Activated CD4-positive, alpha-beta T cell treated with anti-CD3 and anti-CD28 coated beads, Interleukin-2, amount 10 ng/mL, durations not matched to agents 7 days and 5 days (primary cell): ENCODE measurements around the gene MXD4. TPM values are rescaled to one million over a fixed set of nuclear protein-coding genes. Genes with fewer than 3 reads are reported as not detected.

Source experiments
- CTCF ChIA-PET: fragments of 350-600 bp; sonication (Branson Sonifier 250); formaldehyde crosslinking; loops from one replicate; lab custom pipeline; 2021; ENCODE audit warnings: antibody characterized with exemption; lab: Charles Lee
- POLR2A ChIA-PET: fragments of 350-600 bp; sonication (Branson Sonifier 250); formaldehyde crosslinking; loops from one replicate; lab custom pipeline; 2021; ENCODE audit warnings: antibody characterized with exemption; lab: Charles Lee
- DNase-seq: peaks from one replicate; pipeline ENCODE4 v3.0.0-alpha.2; 2020
- H3K27ac Mint-ChIP-seq: one replicate; pipeline ENCODE4 v1.8.0; 2021; ENCODE audit warnings: mild to moderate bottlenecking, moderate library complexity, mixed read lengths
- H3K27me3 Mint-ChIP-seq: one replicate; pipeline ENCODE4 v1.8.0; 2021; ENCODE audit warnings: mixed read lengths
- H3K36me3 Mint-ChIP-seq: one replicate; pipeline ENCODE4 v1.8.0; 2021; ENCODE audit warnings: low read depth, mixed read lengths
- H3K4me1 Mint-ChIP-seq: one replicate; pipeline ENCODE4 v1.8.0; 2021; ENCODE audit warnings: mixed read lengths
- H3K4me3 Mint-ChIP-seq: one replicate; pipeline ENCODE4 v1.8.0; 2021; ENCODE audit warnings: mild to moderate bottlenecking, moderate library complexity, mixed read lengths
- H3K9me3 Mint-ChIP-seq: one replicate; pipeline ENCODE4 v1.8.0; 2021; ENCODE audit warnings: mixed read lengths
- total RNA-seq, 2 experiments: library from RNA; stranded (reverse); gene quantifications; one replicate each; pipeline ENCODE4 v1.2.3, GENCODE V29; 2021

MXD4 gene
- total RNA-seq, 2 experiments from 2014 or later = 22.8 to 24.6 TPM

- H3K36me3 Mint-ChIP-seq = no peaks in the 10 kb centered on the region
- CTCF ChIA-PET = interaction anchor here (0.8 kb wide), 1 partner anchor 57 kb away, joined by 3 read pairs; no protein-coding TSS in a partner anchor
- DNase-seq = no peak
Measured at GRCh38 chr4:2247128-2248043, 14.5 kb downstream of the MXD4 start.

GRCh38 chr4:2246384-2247127 lies 15.4 kb downstream of the MXD4 start:
- Mint-ChIP-seq H3K36me3 (no peaks in the 10 kb centered on the region), H3K27me3 (no peaks in the 10 kb centered on the region), H3K4me3 (no peak overlapping the region), H3K9me3 (no peaks in the 10 kb centered on the region), H3K27ac (no peak overlapping the region), H3K4me1 (peaks cover 22% of the 10 kb centered on the region)
- CTCF ChIA-PET = interaction anchor here (1.0 to 1.1 kb wide), 2 partner anchors 9 to 11 kb away, joined by 3 to 5 read pairs; no protein-coding TSS in a partner anchor
- POLR2A ChIA-PET = no interaction called here
- DNase-seq = no peak

More at GRCh38 chr4:2247128-2248043, 14.5 kb downstream of the MXD4 start:
- H3K27ac Mint-ChIP-seq = no peak overlapping the region
- POLR2A ChIA-PET = no interaction called here
- no peaks in the 10 kb centered on the region for H3K9me3 Mint-ChIP-seq
- no peak overlapping the region for H3K4me3 Mint-ChIP-seq
- H3K27me3 Mint-ChIP-seq = no peaks in the 10 kb centered on the region
- peaks cover 19% of the 10 kb centered on the region for H3K4me1 Mint-ChIP-seq

- no peaks in the 10 kb centered on the region for H3K9me3 Mint-ChIP-seq
- H3K27me3 Mint-ChIP-seq = no peaks in the 10 kb centered on the region
- POLR2A ChIA-PET = no interaction called here
- DNase-seq = no peak
- peaks cover 24% of the 10 kb centered on the region for H3K4me1 Mint-ChIP-seq
- no peak overlapping the region for H3K4me3 Mint-ChIP-seq
- CTCF ChIA-PET = interaction anchor here (1.0 to 1.1 kb wide), 2 partner anchors 10 to 12 kb away, joined by 3 to 5 read pairs; no protein-coding TSS in a partner anchor
- H3K27ac Mint-ChIP-seq = peak overlapping the region; percentile 34
- peaks cover 2% of the 10 kb centered on the region for H3K36me3 Mint-ChIP-seq
Measured at GRCh38 chr4:2245787-2246275, 16.1 kb downstream of the MXD4 start.

- Mint-ChIP-seq H3K9me3 (no peaks in the 10 kb centered on the region), H3K27me3 (no peaks in the 10 kb centered on the region), H3K27ac (peak overlapping the region; percentile 34), H3K4me3 (no peak overlapping the region), H3K36me3 (peaks cover 8% of the 10 kb centered on the region), H3K4me1 (peaks cover 30% of the 10 kb centered on the region)
- POLR2A ChIA-PET = no interaction called here
- no peak for DNase-seq
- CTCF ChIA-PET = interaction anchor here (1.1 to 1.5 kb wide), 2 partner anchors 199 to 224 kb away, joined by 3 to 4 read pairs; partner anchors contain the start of gene RNF4
Measured at GRCh38 chr4:2245057-2245786, 16.7 kb downstream of the MXD4 start.

- ChIA-PET CTCF (interaction anchor here (1.1 to 1.5 kb wide), 3 partner anchors 14 to 225 kb away, joined by 3 to 4 read pairs (median 3); partner anchors contain the start of gene RNF4), POLR2A (no interaction called here)
- no peaks in the 10 kb centered on the region for H3K9me3 Mint-ChIP-seq
- no peak overlapping the region for H3K4me3 Mint-ChIP-seq
- no peaks in the 10 kb centered on the region for H3K27me3 Mint-ChIP-seq
- no peak for DNase-seq
- peaks cover 18% of the 10 kb centered on the region for H3K36me3 Mint-ChIP-seq
- H3K4me1 Mint-ChIP-seq = peaks cover 41% of the 10 kb centered on the region
- H3K27ac Mint-ChIP-seq = no peak overlapping the region
Measured at GRCh38 chr4:2243681-2244380, 18.1 kb downstream of the MXD4 start.

- ChIA-PET POLR2A (interaction anchor here (0.7 to 1.9 kb wide), 3 partner anchors 20 to 261 kb away, joined by 3 to 5 read pairs (median 5); partner anchors contain the start of gene MXD4), CTCF (interaction anchor here (0.7 to 2.0 kb wide), 9 partner anchors 9 to 1114 kb away, joined by 3 to 10 read pairs (median 3); partner anchors contain the start of gene MXD4)
- Mint-ChIP-seq H3K27me3 (no peaks in the 10 kb centered on the region), H3K27ac (peak within 1 kb of the TSS; percentile 95), H3K4me3 (peak within 1 kb of the TSS; percentile 92), H3K36me3 (peaks cover 33% of the 10 kb centered on the region), H3K9me3 (no peaks in the 10 kb centered on the region), H3K4me1 (peaks cover 59% of the 10 kb centered on the region)
- DNase-seq = peak; percentile 99
Measured at GRCh38 chr4:2241410-2242353, 20.2 kb downstream of the MXD4 start, which contains the start of the genes HAUS3 and POLN. Gene HAUS3 (minus strand): TSS chr4:2242121. CDS start chr4:2240946, 1,175 bp downstream. Gene POLN (minus strand): TSS chr4:2242121. CDS start chr4:2229231, 12,890 bp downstream.

- ChIA-PET POLR2A (interaction anchor here (0.7 to 1.9 kb wide), 3 partner anchors 21 to 262 kb away, joined by 3 to 5 read pairs (median 5); partner anchors contain the start of gene MXD4), CTCF (interaction anchor here (0.6 to 2.0 kb wide), 6 partner anchors 15 to 552 kb away, joined by 3 to 10 read pairs (median 5); partner anchors contain the start of gene SH3BP2)
- H3K4me1 Mint-ChIP-seq = peaks cover 62% of the 10 kb centered on the region
- no peaks in the 10 kb centered on the region for H3K27me3 Mint-ChIP-seq
- H3K27ac Mint-ChIP-seq = peak overlapping the region; percentile 95
- H3K4me3 Mint-ChIP-seq = peak overlapping the region; percentile 92
- no peak for DNase-seq
- no peaks in the 10 kb centered on the region for H3K9me3 Mint-ChIP-seq
- peaks cover 35% of the 10 kb centered on the region for H3K36me3 Mint-ChIP-seq
Measured at GRCh38 chr4:2241003-2241402, 20.9 kb downstream of the MXD4 start.

- CTCF ChIA-PET = interaction anchor here (0.7 to 1.7 kb wide), 6 partner anchors 11 to 612 kb away, joined by 3 to 5 read pairs (median 3); no protein-coding TSS in a partner anchor
- H3K27me3 Mint-ChIP-seq = no peaks in the 10 kb centered on the region
- peak overlapping the region; percentile 9 for H3K27ac Mint-ChIP-seq
- H3K9me3 Mint-ChIP-seq = no peaks in the 10 kb centered on the region
- H3K4me1 Mint-ChIP-seq = peaks cover 56% of the 10 kb centered on the region
- POLR2A ChIA-PET = interaction anchor here (0.5 to 1.3 kb wide), 2 partner anchors 25 to 161 kb away, joined by 3 to 5 read pairs; partner anchors contain the start of gene MXD4
- peaks cover 57% of the 10 kb centered on the region for H3K36me3 Mint-ChIP-seq
- no peak overlapping the region for H3K4me3 Mint-ChIP-seq
- no peak for DNase-seq
Measured at GRCh38 chr4:2236944-2237666, 24.8 kb downstream of the MXD4 start.

- no peak overlapping the region for H3K27ac Mint-ChIP-seq
- no peaks in the 10 kb centered on the region for H3K27me3 Mint-ChIP-seq
- POLR2A ChIA-PET = no interaction called here
- no peak overlapping the region for H3K4me3 Mint-ChIP-seq
- peaks cover 20% of the 10 kb centered on the region for H3K4me1 Mint-ChIP-seq
- no peak for DNase-seq
- H3K36me3 Mint-ChIP-seq = peaks cover 31% of the 10 kb centered on the region
- H3K9me3 Mint-ChIP-seq = no peaks in the 10 kb centered on the region
- CTCF ChIA-PET = interaction anchor here (0.8 to 1.1 kb wide), 2 partner anchors 11 to 198 kb away, joined by 4 to 5 read pairs; no protein-coding TSS in a partner anchor
Measured at GRCh38 chr4:2231082-2231481, 30.8 kb downstream of the MXD4 start.

GRCh38 chr4:2226261-2226660 lies 35.6 kb downstream of the MXD4 start:
- no peak for DNase-seq
- H3K27me3 Mint-ChIP-seq = no peaks in the 10 kb centered on the region
- no peak overlapping the region for H3K4me3 Mint-ChIP-seq
- H3K27ac Mint-ChIP-seq = no peak overlapping the region
- ChIA-PET CTCF (interaction anchor here (1.0 to 3.3 kb wide), 2 partner anchors 10 to 14 kb away, joined by 5 to 10 read pairs; no protein-coding TSS in a partner anchor), POLR2A (no interaction called here)
- peaks cover 4% of the 10 kb centered on the region for H3K4me1 Mint-ChIP-seq
- peaks cover 19% of the 10 kb centered on the region for H3K36me3 Mint-ChIP-seq
- H3K9me3 Mint-ChIP-seq = no peaks in the 10 kb centered on the region
